Inferior parietal cortex (tissue), 1 donor: ENCODE results near the gene CACNG7.

Experiments used
- DNase-seq: peaks from one replicate; pipeline ENCODE4 v3.0.0-alpha.2; 2016; ENCODE audit errors: extremely low spot score

Gene CACNG7

GRCh38 chr19:53953383-53953782 lies 44.3 kb downstream of the CACNG7 start:
- no peak for DNase-seq

DNA sequence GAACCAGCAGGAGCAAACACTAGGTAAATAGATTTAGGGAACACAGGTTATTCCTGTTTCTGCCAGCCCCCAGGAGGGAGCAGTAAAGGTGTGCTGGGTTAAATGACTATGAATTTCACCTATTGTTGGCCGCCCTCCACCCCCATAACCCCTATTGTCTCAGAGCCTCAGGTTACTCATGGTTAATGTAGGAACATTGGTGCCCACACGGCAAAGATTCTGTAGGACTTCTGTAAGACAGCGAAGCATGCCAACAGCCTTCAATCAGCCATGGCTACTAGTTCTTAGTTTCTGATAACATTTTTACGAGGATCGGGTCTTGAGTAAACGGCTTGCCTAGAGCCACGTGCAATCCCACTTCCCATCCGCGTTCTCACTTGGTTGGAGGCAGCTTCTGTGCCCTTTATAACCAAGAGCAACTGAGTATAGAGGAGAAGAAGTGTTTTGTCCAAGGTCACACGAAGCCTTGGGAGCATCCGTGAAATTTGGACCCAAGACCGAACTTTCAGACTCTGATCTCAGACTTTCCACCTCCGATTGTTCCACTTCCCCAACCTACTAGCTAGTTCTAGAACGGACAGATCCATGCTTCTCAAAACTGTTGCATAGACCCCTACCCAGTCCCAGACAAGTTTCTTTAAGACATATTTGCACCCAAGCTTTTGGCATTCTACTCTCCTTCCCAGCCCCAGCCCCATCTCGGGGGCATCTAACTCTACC lies 48.5 kb downstream of the CACNG7 start:
- no peak for DNase-seq

DNA sequence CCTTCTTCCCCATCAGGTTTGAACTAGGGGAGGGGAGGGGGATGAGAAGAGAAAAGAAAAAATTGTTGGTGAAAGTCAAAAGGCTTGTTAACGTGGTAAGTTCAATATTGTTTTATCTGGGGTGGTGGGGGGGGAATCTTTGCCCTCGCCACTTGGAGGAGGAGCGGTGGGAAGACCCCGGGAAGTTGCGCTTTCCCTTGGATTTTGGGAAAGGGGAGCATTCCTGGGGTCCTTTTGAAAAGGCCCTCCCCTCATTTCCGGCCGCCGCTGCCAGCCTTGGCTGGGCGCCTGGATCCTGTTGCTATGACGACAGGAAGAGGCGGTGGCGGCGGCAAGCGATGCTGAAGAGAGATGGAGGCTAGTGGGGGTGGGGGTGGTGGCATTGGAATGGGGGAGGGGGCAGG lies 49.1 kb downstream of the CACNG7 start:
- DNase-seq = peak; percentile 57

DNA sequence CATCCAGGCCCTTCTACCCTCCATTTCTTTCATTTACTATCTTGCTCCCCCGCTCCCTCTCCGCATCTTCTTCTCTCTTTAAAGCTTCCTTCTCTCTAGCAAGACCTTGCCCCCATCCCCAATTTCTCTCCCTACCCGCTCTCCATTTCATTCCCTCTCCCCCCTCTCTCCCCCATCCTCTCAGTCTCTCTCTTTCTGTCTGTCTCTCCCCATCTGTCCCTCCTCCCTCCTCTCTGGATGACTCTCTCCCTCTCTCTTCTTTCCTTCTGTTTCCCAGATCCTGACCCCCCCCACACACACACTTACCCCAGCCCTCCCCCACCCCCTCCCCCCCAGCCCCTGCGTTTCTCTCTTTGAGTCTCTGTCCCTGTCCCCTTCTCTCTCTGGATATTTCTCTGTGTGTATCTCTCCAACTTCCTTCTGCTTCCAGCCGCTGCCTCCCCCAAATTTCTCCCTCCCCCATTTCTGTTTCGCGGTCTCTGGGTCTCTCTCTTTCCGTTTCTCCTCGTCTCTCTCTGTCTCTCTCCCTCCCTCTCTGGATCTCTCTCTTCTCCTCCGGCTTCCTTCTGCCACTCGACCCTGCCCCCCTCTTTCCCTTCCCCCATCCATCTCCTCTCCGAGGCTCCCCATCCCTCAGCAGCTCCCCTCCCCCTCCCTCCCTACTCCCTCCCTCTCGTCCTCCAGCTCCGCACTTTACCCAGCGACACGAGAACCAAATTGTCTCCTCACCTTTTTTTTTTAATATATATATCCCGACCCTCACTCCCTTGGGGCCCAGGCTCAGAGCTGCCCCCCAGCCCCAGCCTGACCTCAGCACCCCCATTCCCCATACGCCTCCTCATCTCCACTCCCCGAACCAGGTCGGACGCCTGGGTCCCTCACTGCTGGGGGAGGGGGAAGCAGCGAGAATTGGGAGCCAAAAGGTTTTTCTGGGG lies 50.0 kb downstream of the CACNG7 start:
- no peak for DNase-seq

GRCh38 chr19:53960187-53960586 lies 51.1 kb downstream of the CACNG7 start:
- DNase-seq = no peak

DNA sequence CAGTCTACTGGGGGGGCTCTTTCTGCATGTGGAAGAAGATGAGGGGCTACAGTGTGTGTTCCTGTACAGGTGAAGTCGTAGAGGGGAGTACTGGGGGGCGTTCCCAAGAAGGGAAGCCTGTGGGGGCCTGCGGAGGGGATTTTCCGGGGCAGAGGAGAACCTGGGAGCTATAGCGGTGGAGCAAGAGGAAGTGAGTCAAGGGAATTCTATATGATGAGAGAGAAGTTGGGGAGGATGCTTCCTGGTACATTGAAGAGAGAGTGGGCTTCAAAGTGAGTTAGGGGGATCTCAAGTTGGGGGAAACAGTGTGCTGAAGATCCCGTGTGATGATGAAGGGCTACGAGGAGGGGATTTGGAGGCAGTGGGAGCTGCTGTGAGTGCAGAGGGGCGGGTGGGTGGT lies 51.8 kb downstream of the CACNG7 start:
- DNase-seq = no peak

DNA sequence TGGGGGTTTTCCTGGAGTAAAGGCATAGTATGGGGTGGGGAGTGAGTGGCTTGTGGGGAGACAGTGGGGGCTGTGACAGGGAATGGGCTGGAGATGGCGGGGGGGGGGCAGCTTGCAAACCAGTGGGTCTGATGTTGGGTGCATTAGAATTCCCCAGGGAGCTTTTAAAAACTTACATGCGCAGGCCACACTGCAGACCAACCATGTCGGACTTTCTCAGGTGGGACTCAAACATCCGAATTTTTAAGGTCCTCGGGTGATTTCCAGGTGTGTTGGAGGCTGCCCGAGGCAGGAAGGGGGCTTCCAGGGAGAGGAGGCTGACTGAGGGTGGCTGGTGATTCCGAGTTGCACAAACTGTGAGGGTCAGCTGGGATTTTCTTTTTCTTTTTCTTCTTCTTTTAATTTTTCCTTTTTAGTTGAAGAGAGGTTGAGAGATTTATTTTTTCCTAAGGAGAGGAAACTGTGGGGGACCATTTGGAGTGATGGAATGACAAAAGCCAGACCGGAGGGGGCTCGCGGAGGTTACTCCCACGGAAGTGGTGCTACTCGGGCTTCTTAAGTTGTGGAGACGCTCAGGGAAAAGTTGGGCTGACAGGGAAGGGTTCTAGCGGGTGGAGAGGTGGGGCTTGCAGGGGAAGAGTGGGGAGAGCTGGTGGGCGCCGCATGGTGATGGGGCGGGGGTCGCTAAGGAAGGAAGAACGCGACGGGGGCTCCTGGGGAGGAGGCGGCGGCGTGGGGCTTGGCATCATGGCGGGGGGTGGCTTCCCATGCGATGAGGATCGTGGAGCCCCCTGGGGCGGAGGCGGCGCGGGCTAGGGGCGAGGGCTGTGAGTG lies 52.7 kb downstream of the CACNG7 start:
- DNase-seq = no peak

- no peak for DNase-seq
These were observed 53.9 kb downstream of the CACNG7 start, which contains the start of gene CACNG8 for GRCh38 chr19:53962887-53963431. TSS of gene CACNG8 (plus strand) at chr19:53962937.

GRCh38 chr19:53965091-53965490 lies 56.0 kb downstream of the CACNG7 start:
- no peak for DNase-seq

GRCh38 chr19:53966931-53967330 lies 57.9 kb downstream of the CACNG7 start:
- no peak for DNase-seq

DNA sequence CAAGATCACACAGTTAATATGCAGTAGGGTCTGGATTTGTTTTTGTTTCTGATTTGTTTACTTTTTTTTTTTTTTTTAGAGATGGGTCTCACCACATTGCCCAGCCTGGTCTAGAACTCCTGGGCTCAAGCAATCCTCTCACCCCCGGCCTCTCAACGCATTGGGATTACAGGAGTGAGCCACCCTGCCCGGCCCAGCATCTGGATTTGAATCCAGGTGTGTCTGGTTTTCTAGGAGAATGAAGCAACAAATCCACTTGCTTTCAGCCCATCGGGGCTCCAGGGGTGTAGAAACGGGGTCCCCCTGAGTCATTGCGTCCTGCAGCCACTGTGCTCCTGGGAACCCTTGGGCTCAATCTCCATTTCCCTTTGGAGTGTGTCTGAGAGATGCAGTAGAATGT lies 60.3 kb downstream of the CACNG7 start:
- DNase-seq = no peak

- no peak for DNase-seq
These were observed 62.6 kb downstream of the CACNG7 start for GRCh38 chr19:53971673-53972072.

DNA sequence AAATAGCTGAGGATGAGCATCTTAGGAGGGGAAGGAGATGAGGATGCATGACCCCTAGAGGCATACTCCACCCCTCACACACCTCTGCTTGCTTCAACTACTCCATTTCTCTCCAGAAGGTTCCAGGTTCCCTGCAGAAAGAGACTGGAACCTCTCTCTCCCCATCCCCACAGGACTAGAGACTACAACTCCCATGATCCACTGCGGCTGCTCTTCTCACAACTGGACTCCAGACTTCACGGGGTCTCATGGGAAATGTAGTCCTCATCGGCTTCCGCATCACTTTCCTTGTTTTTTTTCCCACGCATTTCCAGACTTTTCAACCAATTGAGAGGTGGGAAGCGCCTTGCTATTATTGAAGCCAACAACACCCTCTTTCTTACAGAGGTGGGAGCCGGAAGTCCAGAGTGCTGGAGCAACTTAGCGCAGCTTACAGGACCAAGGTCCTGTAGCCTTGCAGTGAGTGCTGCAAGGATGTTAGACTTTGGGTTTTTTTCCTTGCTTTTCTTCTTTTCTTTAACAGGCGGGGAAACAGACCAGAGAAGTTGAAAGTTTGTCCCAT lies 68.4 kb downstream of the CACNG7 start:
- peak; percentile 93 for DNase-seq

GRCh38 chr19:53977991-53978731 lies 69.1 kb downstream of the CACNG7 start:
- DNase-seq = peak; percentile 85

GRCh38 chr19:53978975-53979801 lies 70.1 kb downstream of the CACNG7 start:
- no peak for DNase-seq

DNA sequence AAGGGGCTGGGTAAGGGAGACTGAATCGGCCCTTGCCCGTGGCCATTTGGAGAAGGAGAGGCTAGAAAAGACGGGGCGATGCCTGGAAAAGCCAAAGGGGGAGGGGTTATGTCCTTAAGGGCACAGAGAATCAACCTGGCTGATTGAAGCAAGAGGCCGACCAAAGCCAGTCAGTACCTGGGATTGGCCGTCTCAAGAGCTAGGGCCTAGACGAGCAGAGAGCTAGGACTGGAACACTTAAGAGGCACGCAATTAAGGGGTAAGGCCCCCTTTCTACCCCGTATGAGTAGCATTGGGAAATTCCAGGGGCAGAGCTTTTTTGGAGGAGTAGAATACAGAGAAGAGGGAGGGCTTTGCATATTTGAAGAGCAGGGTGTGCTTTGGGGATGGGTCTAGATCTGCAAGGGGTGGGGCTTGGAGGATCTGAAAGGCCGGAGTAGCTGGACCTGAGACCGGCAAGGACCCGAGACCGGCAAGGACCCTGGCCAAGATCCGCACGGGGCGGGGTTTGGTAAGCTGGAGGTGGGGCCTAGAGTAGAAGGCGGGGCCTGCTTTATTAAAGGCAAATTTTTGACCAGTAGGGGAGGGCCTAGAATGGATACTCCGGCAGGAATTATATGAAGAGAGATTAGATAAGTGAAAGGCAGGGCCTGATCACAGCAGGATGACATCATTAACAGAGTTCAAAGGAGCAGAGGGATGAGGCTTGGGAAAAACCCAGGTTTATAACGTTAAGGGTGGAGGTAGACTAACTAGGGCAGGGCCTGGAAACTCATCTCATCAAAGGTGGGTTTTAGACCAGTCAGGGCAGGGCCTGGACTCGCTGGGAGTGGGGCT lies 71.7 kb downstream of the CACNG7 start:
- no peak for DNase-seq

GRCh38 chr19:53981376-53981951 lies 72.4 kb downstream of the CACNG7 start:
- DNase-seq = no peak

GRCh38 chr19:53982001-53982451 lies 72.9 kb downstream of the CACNG7 start:
- no peak for DNase-seq
